ENCODE results near the gene CACNG3. TPM values are rescaled to one million over a fixed set of nuclear protein-coding genes. Genes with fewer than 3 reads are reported as not detected.

The CACNG3 gene
- total and polyA plus RNA-seq, 9 donors = not detected

DNA sequence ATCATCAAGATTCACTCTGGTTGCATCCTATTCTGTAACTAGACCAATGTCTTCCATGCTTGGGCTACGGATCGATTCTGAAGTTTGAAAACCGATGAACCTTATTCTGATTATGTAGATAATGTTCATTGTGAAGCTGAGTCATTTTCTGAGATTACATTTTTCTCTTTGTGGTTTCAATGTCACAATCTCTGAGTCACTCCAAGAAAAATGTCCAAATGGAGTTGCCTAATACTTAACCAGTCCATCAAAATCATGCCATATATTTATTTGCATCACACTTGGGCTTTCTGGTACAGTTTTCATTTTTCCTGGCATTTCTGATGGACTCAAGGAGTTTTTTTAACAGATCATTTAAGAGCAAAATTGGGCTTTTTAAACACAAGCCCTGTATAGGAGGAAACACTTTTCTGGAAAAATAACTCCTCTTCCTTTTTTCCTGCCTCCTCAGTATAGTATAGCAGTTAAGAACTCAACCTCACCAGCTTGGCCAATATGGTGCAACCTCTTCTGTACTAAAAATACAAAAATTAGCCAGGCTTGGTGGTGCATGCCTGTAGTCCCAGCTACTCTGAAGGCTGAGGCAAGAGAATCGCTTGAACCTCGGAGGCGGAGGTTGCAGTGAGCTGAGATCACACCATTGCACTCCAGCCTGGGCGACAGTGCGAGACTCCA lies 17.5 kb downstream of the CACNG3 start:
- Histone ChIP-seq H3K4me3 (ENCODE audit: low read length) (no peak overlapping the region), H3K9me3 (replicated peaks; ENCODE audit: control insufficient read depth, low read depth, low read length) (no peaks in the 10 kb centered on the region), H3K36me3 (ENCODE audit: control insufficient read depth, insufficient read depth, low read length) (no peaks in the 10 kb centered on the region), H3K4me1 (ENCODE audit: control insufficient read depth, insufficient read depth, low read length) (no peaks in the 10 kb centered on the region), H3K27ac (ENCODE audit: low read length) (no peak overlapping the region), H3K27me3 (ENCODE audit: control insufficient read depth, insufficient read depth, low read length) (no peaks in the 10 kb centered on the region)
- DNase-seq = no peak
- 100% methylated on average over 2 of the region's 8 CpGs for WGBS (ENCODE audit: insufficient coverage)

DNA sequence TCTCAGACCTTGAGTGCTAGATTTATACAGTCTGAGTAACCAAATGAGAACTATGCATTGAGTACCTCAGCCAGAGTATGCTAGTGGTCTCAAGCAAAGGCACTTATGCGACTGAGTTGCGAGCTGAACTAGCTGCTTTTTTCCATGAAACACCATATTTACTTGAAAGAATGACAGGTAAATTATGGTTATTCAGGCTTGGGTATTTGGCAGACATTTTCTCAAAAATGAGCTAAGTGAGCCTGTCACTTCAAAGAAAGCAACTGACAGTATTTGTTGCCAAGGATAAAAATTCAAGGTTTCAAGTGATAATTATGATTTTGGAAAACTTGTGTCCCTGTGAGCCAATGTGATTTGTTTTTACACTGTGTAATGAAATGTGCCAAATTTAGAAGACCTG lies 19.3 kb downstream of the CACNG3 start:
- H3K4me3 ChIP-seq (ENCODE audit: low read length) = no peak overlapping the region
- H3K27ac ChIP-seq (ENCODE audit: low read length) = no peak overlapping the region
- no peaks in the 10 kb centered on the region for H3K36me3 ChIP-seq (ENCODE audit: control insufficient read depth, insufficient read depth, low read length)
- DNase-seq = no peak
- no peaks in the 10 kb centered on the region for H3K27me3 ChIP-seq (ENCODE audit: control insufficient read depth, insufficient read depth, low read length)
- no CpG with 5 or more reads among the region's 2 CpGs for WGBS (ENCODE audit: insufficient coverage)
- no peaks in the 10 kb centered on the region for H3K4me1 ChIP-seq (ENCODE audit: control insufficient read depth, insufficient read depth, low read length)
- H3K9me3 ChIP-seq (replicated peaks; ENCODE audit: control insufficient read depth, low read depth, low read length) = no peaks in the 10 kb centered on the region

DNA sequence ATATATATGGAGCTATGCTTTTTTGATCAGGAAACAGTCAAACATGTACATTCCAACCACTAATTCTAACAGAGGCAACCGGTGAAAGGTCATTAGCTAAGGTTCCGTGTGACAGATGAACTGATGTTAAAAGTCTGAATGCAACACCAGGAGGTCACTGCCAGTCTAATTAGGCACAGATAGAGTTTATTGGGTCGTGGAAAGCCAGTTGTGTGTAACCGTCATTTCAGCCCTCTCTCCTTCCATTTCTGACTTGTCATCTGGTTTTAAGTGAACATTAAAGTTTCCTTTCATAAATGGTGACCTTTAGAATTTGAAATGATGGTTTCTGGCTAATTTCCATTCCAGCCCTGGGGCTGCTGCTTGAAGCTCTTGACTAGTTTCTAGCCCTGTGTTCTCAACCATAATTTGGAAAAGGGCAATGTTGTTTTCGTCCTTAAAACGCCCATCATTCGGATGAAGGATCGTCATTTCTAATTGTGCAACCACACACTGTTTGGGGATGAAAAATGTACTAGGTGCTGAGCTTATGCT lies 23.9 kb downstream of the CACNG3 start:
- no peak overlapping the region for H3K27ac ChIP-seq (ENCODE audit: low read length)
- no peaks in the 10 kb centered on the region for H3K27me3 ChIP-seq (ENCODE audit: control insufficient read depth, insufficient read depth, low read length)
- no peaks in the 10 kb centered on the region for H3K4me1 ChIP-seq (ENCODE audit: control insufficient read depth, insufficient read depth, low read length)
- no peak for DNase-seq
- no CpG with 5 or more reads among the region's 8 CpGs for WGBS (ENCODE audit: insufficient coverage)
- H3K36me3 ChIP-seq (ENCODE audit: control insufficient read depth, insufficient read depth, low read length) = no peaks in the 10 kb centered on the region
- H3K9me3 ChIP-seq (replicated peaks; ENCODE audit: control insufficient read depth, low read depth, low read length) = no peaks in the 10 kb centered on the region
- no peak overlapping the region for H3K4me3 ChIP-seq (ENCODE audit: low read length)

DNA sequence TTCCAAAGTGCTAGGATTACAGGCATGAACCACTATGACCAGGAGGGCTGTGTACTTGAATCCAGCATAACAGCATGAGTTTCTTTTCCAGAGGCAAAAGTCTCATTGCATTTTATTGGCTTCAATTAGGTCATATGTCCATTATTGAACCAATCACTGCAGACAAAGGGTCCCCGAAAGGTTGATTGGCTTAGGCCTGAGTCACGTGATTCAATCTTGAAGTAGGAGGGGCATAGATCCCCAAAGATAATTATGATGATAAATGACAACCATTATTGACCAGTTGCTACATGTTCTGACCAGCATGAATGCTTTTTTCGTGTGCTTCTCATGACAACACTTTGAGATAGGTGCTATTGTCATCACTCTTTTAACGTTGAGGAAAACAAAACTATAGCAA lies 25.3 kb downstream of the CACNG3 start:
- no CpG with 5 or more reads among the region's 4 CpGs for WGBS (ENCODE audit: insufficient coverage)
- H3K4me3 ChIP-seq (ENCODE audit: low read length) = no peak overlapping the region

DNA sequence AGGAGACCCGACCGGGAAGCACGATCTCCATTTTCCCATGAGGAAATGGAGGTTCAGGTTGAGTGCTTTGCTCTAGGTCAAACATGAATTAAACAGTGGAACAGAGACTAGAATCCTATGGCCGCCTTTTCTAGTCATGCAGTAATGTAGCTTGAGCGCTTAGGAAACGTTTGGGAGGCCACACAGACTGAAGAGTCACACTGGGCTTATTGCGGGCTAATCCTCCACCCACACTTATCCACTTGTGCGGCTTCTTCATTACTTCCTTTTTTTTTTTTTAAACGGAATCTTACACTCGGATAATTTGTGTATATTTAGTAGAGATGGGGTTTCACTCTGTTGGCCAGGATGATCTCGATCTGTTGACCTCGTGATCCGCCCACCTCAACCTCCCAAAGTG lies 26.0 kb downstream of the CACNG3 start:
- Histone ChIP-seq H3K27ac (ENCODE audit: low read length) (no peak overlapping the region), H3K36me3 (ENCODE audit: control insufficient read depth, insufficient read depth, low read length) (no peaks in the 10 kb centered on the region), H3K4me3 (ENCODE audit: low read length) (no peak overlapping the region), H3K9me3 (replicated peaks; ENCODE audit: control insufficient read depth, low read depth, low read length) (no peaks in the 10 kb centered on the region), H3K27me3 (ENCODE audit: control insufficient read depth, insufficient read depth, low read length) (no peaks in the 10 kb centered on the region), H3K4me1 (ENCODE audit: control insufficient read depth, insufficient read depth, low read length) (no peaks in the 10 kb centered on the region)
- 81% methylated on average over 6 of the region's 13 CpGs for WGBS (ENCODE audit: insufficient coverage)
- DNase-seq = no peak

More for the DNA sequence above, 25.3 kb downstream of the CACNG3 start:
- Histone ChIP-seq H3K36me3 (ENCODE audit: control insufficient read depth, insufficient read depth, low read length) (no peaks in the 10 kb centered on the region), H3K27ac (ENCODE audit: low read length) (no peak overlapping the region), H3K4me1 (ENCODE audit: control insufficient read depth, insufficient read depth, low read length) (no peaks in the 10 kb centered on the region), H3K27me3 (ENCODE audit: control insufficient read depth, insufficient read depth, low read length) (no peaks in the 10 kb centered on the region), H3K9me3 (replicated peaks; ENCODE audit: control insufficient read depth, low read depth, low read length) (no peaks in the 10 kb centered on the region)
- DNase-seq = no peak

DNA sequence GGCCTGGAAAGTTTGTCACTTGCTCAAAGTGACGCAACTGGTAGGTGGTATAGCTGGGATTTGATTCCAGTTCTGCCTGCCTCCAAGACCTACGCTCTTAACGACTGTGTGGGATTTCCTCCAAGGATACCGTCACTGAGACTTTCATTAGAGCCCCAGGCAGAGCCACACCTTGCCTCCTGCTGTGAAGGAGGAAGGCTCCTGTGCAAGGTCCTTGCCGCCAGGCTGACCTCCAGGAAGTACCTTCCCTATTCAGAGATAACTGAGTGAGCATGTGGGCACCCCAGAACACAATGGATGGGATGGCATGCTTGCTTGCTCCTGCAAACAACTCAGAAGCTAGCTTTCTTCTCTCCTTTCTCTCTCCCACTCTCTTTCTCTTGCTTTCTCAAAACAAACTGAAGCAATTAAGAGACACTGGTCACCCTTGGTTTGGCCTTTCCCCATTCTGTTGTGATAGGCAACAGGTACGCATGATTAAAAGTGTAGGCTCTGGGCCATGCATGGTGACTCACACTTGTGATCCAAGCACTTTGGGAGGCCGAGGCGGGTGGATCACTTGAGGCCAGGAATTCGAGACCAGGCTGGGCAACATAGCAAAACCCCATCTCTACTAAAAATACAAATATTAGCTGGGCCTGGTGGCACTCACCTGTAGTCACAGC lies 30.7 kb downstream of the CACNG3 start:
- Histone ChIP-seq H3K9me3 (replicated peaks; ENCODE audit: control insufficient read depth, low read depth, low read length) (no peaks in the 10 kb centered on the region), H3K4me3 (ENCODE audit: low read length) (no peak overlapping the region), H3K36me3 (ENCODE audit: control insufficient read depth, insufficient read depth, low read length) (no peaks in the 10 kb centered on the region), H3K4me1 (ENCODE audit: control insufficient read depth, insufficient read depth, low read length) (no peaks in the 10 kb centered on the region), H3K27me3 (ENCODE audit: control insufficient read depth, insufficient read depth, low read length) (no peaks in the 10 kb centered on the region), H3K27ac (ENCODE audit: low read length) (no peak overlapping the region)
- 67% methylated on average over 4 of the region's 9 CpGs for WGBS (ENCODE audit: insufficient coverage)
- DNase-seq = no peak

DNA sequence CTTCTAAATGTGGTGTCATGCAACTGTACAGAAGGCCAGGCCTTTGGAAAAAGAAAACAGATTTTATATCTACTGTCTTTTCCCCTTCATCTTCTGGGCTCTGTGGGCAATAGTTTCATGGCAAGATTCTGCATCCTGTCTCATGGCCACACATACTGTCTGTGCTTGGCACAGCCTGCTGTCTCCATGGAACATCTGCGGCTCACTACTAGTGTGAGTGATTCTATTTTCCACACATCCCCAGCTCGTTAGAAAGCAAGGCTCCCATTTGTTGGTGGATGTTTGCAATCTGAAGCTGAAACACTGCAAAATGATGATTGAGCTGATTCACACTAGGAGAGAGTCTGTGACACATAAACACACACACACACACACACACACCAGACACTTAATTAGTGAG lies 32.4 kb downstream of the CACNG3 start:
- Histone ChIP-seq H3K27me3 (ENCODE audit: control insufficient read depth, insufficient read depth, low read length) (no peaks in the 10 kb centered on the region), H3K36me3 (ENCODE audit: control insufficient read depth, insufficient read depth, low read length) (no peaks in the 10 kb centered on the region), H3K4me3 (ENCODE audit: low read length) (no peak overlapping the region), H3K9me3 (replicated peaks; ENCODE audit: control insufficient read depth, low read depth, low read length) (no peaks in the 10 kb centered on the region), H3K27ac (ENCODE audit: low read length) (no peak overlapping the region), H3K4me1 (ENCODE audit: control insufficient read depth, insufficient read depth, low read length) (no peaks in the 10 kb centered on the region)
- no peak for DNase-seq
- no CpG with 5 or more reads among the region's 2 CpGs for WGBS (ENCODE audit: insufficient coverage)

DNA sequence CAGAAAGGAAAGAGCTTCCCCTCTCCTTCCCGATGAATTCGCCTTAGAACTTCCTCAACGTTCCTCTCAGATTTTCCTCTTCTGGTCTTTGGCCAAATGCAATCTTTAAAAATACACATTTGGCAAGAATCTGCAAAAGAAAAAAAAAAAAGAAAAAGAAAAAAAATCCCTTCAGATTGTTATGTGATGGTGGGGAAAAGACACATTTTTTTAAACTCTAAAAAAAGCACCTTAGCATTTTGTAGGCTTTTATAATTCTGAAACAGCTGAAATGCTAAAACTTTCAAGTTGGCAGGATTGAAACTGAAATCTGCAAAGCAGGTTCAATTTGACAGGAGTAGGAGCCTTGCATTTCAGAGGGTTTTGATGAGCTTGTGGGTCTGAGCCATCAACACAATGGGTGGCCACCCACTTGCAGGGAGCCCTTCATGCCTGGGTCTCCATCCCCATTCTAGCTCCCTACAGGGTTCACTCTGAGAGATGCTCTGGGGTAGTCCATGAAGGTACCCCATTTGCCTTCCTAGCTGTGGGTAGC lies 33.1 kb downstream of the CACNG3 start:
- no peak overlapping the region for H3K4me3 ChIP-seq (ENCODE audit: low read length)
- no CpG with 5 or more reads among the region's 3 CpGs for WGBS (ENCODE audit: insufficient coverage)
- H3K9me3 ChIP-seq (replicated peaks; ENCODE audit: control insufficient read depth, low read depth, low read length) = no peaks in the 10 kb centered on the region
- no peaks in the 10 kb centered on the region for H3K4me1 ChIP-seq (ENCODE audit: control insufficient read depth, insufficient read depth, low read length)
- no peak overlapping the region for H3K27ac ChIP-seq (ENCODE audit: low read length)
- DNase-seq = no peak
- no peaks in the 10 kb centered on the region for H3K36me3 ChIP-seq (ENCODE audit: control insufficient read depth, insufficient read depth, low read length)
- no peaks in the 10 kb centered on the region for H3K27me3 ChIP-seq (ENCODE audit: control insufficient read depth, insufficient read depth, low read length)

DNA sequence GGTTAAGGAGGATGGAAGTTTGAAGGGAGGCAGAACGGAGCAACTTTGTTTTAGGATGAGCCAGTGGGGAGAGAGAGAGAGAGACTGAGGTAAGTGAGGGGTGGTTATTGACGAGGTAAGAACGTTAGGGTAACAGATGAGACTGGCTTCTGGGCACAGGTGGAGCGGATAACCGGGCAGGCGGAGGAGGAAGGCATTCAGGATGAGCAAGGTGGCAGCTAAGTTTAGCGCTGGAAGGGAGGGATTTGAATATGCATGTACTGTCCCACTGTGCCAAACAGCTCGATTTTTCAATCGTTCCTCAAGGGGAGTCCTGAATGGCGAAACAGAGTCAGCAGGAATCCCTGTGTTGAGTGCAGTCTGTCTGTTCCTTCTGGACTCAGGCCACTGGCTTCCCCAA lies 35.8 kb downstream of the CACNG3 start:
- H3K9me3 ChIP-seq (replicated peaks; ENCODE audit: control insufficient read depth, low read depth, low read length) = no peaks in the 10 kb centered on the region
- no peaks in the 10 kb centered on the region for H3K4me1 ChIP-seq (ENCODE audit: control insufficient read depth, insufficient read depth, low read length)
- no peak for DNase-seq
- 52% methylated on average over 6 of the region's 10 CpGs for WGBS (ENCODE audit: insufficient coverage)
- no peaks in the 10 kb centered on the region for H3K36me3 ChIP-seq (ENCODE audit: control insufficient read depth, insufficient read depth, low read length)
- H3K4me3 ChIP-seq (ENCODE audit: low read length) = no peak overlapping the region
- no peak overlapping the region for H3K27ac ChIP-seq (ENCODE audit: low read length)
- H3K27me3 ChIP-seq (ENCODE audit: control insufficient read depth, insufficient read depth, low read length) = no peaks in the 10 kb centered on the region

DNA sequence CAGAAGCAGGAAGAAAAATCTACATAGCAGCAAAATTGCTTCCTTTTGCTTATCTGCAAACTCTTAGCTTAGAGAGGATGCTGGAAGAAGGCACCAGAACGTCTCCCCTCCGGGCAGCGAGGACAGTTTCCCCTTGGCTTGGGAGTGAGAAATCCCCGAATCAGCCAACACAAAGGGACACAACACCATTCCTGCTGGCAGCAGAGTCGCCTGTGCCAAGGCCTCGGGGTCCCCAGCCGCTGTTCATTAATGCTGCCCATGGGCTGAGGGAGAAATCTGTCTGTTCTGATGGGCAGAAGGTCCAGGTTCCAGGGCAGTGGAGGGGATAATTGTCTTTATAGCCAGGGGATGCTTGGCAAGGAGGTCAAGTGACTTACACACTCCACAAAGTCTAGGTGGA lies 38.0 kb downstream of the CACNG3 start:
- no peak overlapping the region for H3K4me3 ChIP-seq (ENCODE audit: low read length)
- no peaks in the 10 kb centered on the region for H3K27me3 ChIP-seq (ENCODE audit: control insufficient read depth, insufficient read depth, low read length)
- H3K27ac ChIP-seq (ENCODE audit: low read length) = no peak overlapping the region
- H3K4me1 ChIP-seq (ENCODE audit: control insufficient read depth, insufficient read depth, low read length) = no peaks in the 10 kb centered on the region
- H3K9me3 ChIP-seq (replicated peaks; ENCODE audit: control insufficient read depth, low read depth, low read length) = no peaks in the 10 kb centered on the region
- no peak for DNase-seq
- no peaks in the 10 kb centered on the region for H3K36me3 ChIP-seq (ENCODE audit: control insufficient read depth, insufficient read depth, low read length)
- 100% methylated on average over 1 of the region's 7 CpGs for WGBS (ENCODE audit: insufficient coverage)
